Lower leg skin (tissue), 4 donors: ENCODE measurements around the gene PRR5. TPM values are rescaled to one million over a fixed set of nuclear protein-coding genes. Genes with fewer than 3 reads are reported as not detected.

Experiments used
- DNase-seq, 2 donors: peaks; one replicate each; pipeline ENCODE4 v3.0.0-alpha.2; 2019; ENCODE audit warnings: low spot score in 2 of 2
- H3K4me3 ChIP-seq: fragments of 200-600 bp; sonication (generic); 2 replicates; pipeline ENCODE4 v1.5.1; 2017; ENCODE audit warnings: mild to moderate bottlenecking, low read depth; ENCODE audit not compliant: poor library complexity, severe bottlenecking
- CTCF ChIP-seq, 3 donors: fragments of 450-650 bp; IDR thresholded peaks; one replicate each; pipeline ENCODE4 v1.5.1; 2016; ENCODE audit warnings: antibody characterized with exemption in 3 of 3, mild to moderate bottlenecking in 3 of 3, moderate library complexity in 2 of 3
- POLR2A ChIP-seq, 2 donors: fragments of 450-650 bp; IDR thresholded peaks; one replicate each; pipeline ENCODE4 v1.6.1; 2016 to 2017; ENCODE audit warnings: antibody characterized with exemption in 2 of 2, mild to moderate bottlenecking in 1 of 2, moderate library complexity in 1 of 2
- WGBS, 2 donors: methylation state at CpG; one replicate each; pipeline ENCODE4 v1.1.5; 2018; 5-methylcytosine and 5-hydroxymethylcytosine counted together
- intact Hi-C: fragments of 100-400 bp; cut with DNase I; formaldehyde crosslinking; loops from one replicate; pipeline ENCODE4 v1.15.0; 2023; ENCODE audit warnings: low total_unique reads
- total RNA-seq, 4 donors: library from RNA; depleted of rRNA; stranded (reverse); fragments of >200 nt; gene quantifications; one replicate each; pipeline ENCODE4 v1.1.0, GENCODE V29; 2016

PRR5 gene
- total RNA-seq, 4 donors from 2014 or later = 18.7 to 28.4 (median 19.6) TPM

GRCh38 chr22:44786610-44787009 lies 84.6 kb downstream of the PRR5 start:
- no peak overlapping the region for H3K4me3 ChIP-seq
- TF ChIP-seq POLR2A (IDR thresholded peaks at IDR 0.05) (no peak), CTCF (IDR thresholded peaks at IDR 0.05) (no peak)
- WGBS, 2 donors = 73 to 78% methylated on average over 7 of the region's 7 CpGs
- no peak for DNase-seq
- intact Hi-C loops = no loop called here

Other genes with a start within 250 kb of the PRR5 start
- gene RTL6, start 204.0 kb upstream of the PRR5 start, total RNA-seq = 10 to 100 TPM in 1 of 4 donors, 1 to 10 TPM in 3; 2.3 to 10.1 (median 6.5) TPM
- 1 to 10 TPM; 2.9 to 3.4 (median 3.2) TPM for gene ARHGAP8, start 50.4 kb downstream of the PRR5 start, total RNA-seq